ENCODE data around the gene MMADHC. TPM values are rescaled to one million over a fixed set of nuclear protein-coding genes. Genes with fewer than 3 reads are reported as not detected.

MMADHC gene
- total and polyA plus RNA-seq, 9 of the 15 experiments (the other 6 are each of a cell fraction or from before 2014, with no cell fraction given), result 187 to 850 (median 271) TPM

GRCh38 chr2:149526689-149527088 is 60.9 kb downstream of the MMADHC start (continued):
- TF ChIP-seq ZNF639 (CRISPR knock-in tag; conservative IDR thresholded peaks at IDR 0.05 in 1 of 2, IDR thresholded peaks at IDR 0.05 in 1 of 2) (no peak), SMARCA5 (IDR thresholded peaks at IDR 0.05) (no peak), TBL1XR1 (IDR thresholded peaks at IDR 0.05; ENCODE audit: low read length in 2 of 2) (no peak), NFYB (IDR thresholded peaks at IDR 0.05; ENCODE audit: extremely low read depth, insufficient read length) (no peak), HIVEP1 (CRISPR knock-in tag; IDR thresholded peaks at IDR 0.05) (no peak), ZNF217 (CRISPR knock-in tag; IDR thresholded peaks at IDR 0.05) (no peak), ZNF384 (IDR thresholded peaks at IDR 0.05; ENCODE audit: low read depth, low read length) (no peak), JUN (IDR thresholded peaks at IDR 0.05; ENCODE audit: borderline replicate concordance, low read depth, low read length) (no peak), JUN (CRISPR knock-in tag; IDR thresholded peaks at IDR 0.05; ENCODE audit: borderline replicate concordance) (no peak), TFAM (CRISPR knock-in tag; conservative IDR thresholded peaks at IDR 0.05) (no peak), SMAD3 (CRISPR knock-in tag; conservative IDR thresholded peaks at IDR 0.05) (no peak), ASH1L (IDR thresholded peaks at IDR 0.05; ENCODE audit: borderline replicate concordance, low read depth, partially characterized antibody) (no peak), FOS (IDR thresholded peaks at IDR 0.05; ENCODE audit: extremely low read depth, insufficient read length) (no peak)

All from K562 (cell line).